RPMI8226 (cell line): ENCODE measurements around the gene SPIRE1.
"Not testable (repeated sequence)": the region's sequence is repeated elsewhere in the genome, so short reads cannot be mapped to it uniquely, and the experiment has no call there.

Experiments used
- DNase-seq: peaks from one replicate; pipeline ENCODE4 v3.0.0-alpha.2; 2015

Gene SPIRE1

GRCh38 chr18:12551943-12552878 lies 105.7 kb downstream of the SPIRE1 start:
- DNase-seq: peak; percentile 80

- not testable (repeated sequence) for DNase-seq
Measured at GRCh38 chr18:12551466-12551865, 106.4 kb downstream of the SPIRE1 start.

DNA sequence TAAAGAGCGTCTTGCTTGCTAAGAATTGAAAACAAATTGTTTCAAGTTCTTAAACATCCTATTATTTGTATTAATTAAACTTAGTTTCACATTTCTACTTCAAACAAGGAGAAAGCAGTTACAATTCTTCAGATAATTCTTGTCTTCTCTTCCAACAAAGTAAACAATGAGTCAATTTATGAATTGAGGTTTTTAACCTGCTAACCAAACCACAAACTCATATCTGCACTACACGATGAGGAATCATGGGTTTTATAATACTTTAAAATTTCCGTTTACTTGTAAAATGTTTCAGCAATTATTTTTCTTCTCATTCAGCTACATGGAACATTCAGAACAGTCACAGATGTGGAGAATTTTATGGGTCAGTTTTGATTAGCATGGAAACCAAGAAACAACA lies 114.2 kb downstream of the SPIRE1 start:
- DNase-seq: no peak

DNA sequence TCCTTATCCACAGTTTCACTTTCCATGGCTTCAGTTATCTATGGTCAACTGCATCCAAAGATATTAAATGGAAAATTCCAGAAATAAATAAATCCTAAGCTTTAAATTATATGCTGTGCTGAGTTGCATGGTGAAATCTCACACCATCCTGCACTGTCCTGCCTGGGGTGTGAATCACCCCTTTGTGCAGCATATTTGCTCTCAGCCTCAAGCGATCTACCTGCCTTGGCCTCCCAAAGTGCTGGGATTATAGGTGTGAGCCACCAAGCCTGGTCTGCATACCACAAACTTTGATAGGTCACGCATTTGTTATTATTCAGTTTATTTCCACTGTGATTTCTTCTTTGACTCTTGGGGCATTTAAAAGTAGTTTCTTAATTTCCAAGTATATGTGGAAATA lies 117.2 kb downstream of the SPIRE1 start:
- DNase-seq: no peak

- peak; percentile 21 for DNase-seq
Measured at GRCh38 chr18:12539158-12539557, 118.7 kb downstream of the SPIRE1 start.

DNA sequence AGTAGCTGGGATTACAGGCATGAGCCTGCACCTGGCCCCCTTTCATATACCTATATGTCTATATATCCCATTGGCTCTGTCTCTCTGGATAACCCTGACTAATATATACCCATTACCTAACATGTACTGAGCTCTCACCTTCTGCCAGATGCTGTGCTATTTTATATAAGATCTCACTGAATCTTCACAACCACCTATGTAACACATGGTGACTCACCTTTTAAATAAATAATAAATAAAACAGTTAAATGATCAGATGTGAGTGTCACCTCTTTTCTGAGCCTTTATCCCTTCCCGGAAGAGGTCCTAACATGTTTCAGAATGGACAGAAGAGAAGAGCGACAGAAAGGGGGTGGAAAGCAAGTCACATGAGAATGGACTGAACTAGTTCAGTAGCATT lies 123.1 kb downstream of the SPIRE1 start:
- no peak for DNase-seq

GRCh38 chr18:12532661-12533060 lies 125.2 kb downstream of the SPIRE1 start:
- DNase-seq: no peak

GRCh38 chr18:12531749-12532148 lies 126.2 kb downstream of the SPIRE1 start:
- DNase-seq: no peak

DNA sequence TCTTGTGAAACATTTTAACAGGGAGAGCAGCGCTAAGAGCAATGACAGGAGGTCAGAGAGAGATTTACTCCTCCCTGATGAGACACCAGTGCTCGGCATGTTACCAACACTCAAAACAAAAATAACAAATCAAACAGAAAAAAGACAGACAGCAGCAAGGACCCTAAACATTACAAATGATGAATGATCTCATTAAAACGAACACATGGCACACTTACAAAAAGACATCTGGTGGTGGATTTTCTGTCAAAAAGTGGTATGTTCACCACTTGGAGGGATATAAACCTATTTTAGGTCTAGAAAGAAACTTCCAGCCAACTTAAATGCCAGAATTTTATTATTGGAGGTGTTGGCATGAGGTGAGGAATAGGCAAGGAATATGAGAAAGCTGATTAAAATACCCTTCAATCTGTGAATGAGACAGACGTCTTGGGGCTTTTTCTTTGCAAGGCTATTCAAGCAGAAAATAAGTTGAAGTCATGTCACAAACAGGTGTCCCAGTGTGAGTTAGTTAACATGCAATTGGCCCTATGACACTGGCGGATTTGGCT lies 137.4 kb downstream of the SPIRE1 start:
- no peak for DNase-seq

DNA sequence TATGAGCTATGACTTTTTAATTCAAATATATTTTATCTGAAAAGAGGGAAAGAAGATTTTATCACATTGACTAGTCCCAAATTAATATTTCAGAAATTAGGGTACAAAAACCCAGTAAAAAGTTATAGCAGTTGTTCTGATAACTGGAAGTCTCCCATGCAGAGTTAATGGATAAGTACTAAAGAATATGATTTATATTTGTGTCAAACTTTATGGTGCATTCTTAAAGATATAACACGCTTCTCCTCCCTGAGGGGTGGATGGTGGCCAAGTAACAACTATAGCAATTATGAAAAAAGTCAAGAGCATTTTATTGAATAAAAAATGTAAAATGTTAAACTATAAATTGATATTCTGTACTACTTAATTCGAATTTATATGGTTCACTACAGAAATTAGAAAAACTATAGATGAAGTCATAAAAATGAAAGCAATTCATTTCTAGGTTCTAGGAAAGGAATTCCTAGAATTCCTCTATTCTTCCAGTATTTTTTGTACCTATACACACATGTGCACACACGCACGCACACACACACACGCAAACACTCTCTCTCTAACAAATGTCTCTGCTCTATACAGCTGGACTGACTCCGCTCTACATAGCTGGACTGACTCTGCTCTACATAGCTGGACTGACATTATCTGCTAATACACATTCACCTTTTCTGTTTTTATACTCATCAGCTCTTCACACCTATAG lies 138.9 kb downstream of the SPIRE1 start:
- DNase-seq: no peak

GRCh38 chr18:12518326-12518725 lies 139.6 kb downstream of the SPIRE1 start:
- no peak for DNase-seq

- no peak for DNase-seq
Measured at GRCh38 chr18:12517142-12517825, 140.6 kb downstream of the SPIRE1 start.

GRCh38 chr18:12516049-12516630 lies 141.8 kb downstream of the SPIRE1 start:
- DNase-seq: no peak

DNA sequence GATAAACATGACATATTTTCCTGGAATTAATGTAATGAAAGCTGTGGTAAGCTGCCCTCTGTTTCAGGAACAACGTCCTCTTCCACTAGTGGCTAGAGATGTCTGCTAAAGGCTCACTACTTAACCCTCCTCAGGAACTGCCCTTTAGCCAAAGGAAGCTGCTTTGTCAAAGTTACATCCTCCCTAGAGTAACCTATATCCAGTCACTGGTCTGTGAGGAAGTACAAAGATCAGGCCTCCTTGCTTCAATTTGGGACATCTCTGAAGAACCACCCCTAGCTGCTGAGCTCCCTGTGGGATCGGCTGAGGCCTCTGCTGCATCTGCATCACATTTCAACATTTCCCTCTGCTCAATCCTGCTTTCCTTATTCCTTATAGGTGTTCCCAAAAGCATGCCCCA lies 142.4 kb downstream of the SPIRE1 start:
- no peak for DNase-seq

DNA sequence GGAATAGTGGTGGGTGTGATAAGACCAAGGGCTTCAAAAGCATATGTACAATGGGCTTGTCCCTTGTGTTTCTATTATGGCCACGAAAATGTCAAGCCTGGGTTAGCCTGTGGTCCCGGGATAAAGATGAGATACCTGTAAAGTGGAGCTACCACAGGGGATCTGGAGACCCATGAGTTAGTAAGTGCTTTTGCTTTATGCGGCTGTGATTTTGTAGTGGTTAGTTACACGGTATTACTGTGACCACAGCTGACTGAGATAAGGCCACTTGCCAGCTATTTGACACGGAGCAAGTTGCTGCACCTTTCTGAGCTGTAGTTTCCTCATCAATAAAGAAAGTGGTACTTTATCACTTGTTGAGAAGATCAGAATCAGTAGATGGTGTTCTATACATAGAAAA lies 150.9 kb downstream of the SPIRE1 start:
- DNase-seq: no peak

- DNase-seq: no peak
Measured at GRCh38 chr18:12500986-12501385, 156.9 kb downstream of the SPIRE1 start.

- no peak for DNase-seq
Measured at GRCh38 chr18:12497839-12498238, 160.1 kb downstream of the SPIRE1 start.

GRCh38 chr18:12497296-12497695 lies 160.6 kb downstream of the SPIRE1 start:
- no peak for DNase-seq

- no peak for DNase-seq
Measured at GRCh38 chr18:12492907-12493306, 165.0 kb downstream of the SPIRE1 start.

GRCh38 chr18:12491611-12492435 lies 166.1 kb downstream of the SPIRE1 start:
- no peak for DNase-seq

DNA sequence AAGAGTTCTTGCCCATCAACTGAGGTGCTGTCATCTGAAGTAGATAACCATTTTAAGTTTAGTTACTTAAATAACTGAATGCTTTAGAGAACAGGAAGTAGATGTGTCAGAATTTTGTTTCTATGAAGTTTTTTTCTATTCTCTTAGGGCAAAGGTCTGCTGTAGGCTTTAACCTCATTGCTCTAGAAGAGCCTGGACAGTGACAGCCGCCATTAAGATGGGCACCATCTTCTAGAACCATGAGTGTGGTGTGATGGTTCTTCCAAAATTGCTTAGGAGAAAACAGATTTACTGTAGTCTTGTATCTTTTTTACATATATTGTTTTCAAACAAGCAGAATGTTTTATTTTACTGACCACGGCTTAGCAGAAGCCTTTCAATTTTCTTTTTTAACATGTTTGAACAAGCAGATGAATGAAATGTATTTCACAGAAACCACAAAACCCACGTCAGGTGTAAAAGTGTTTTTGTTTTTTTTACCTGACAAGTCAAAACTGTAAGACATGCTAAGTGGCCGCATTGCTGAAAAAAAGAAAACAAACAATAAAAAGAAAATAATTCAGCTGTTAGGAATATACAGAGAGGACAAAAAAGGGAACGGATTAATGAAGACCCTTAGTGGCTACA lies 172.3 kb downstream of the SPIRE1 start:
- DNase-seq: no peak
